EH (cell line): Measurements from ENCODE around the gene CDC16.
"Not testable (repeated sequence)": the region's sequence is repeated elsewhere in the genome, so short reads cannot be mapped to it uniquely, and the experiment has no call there.

Experiments used
- DNase-seq: peaks from one replicate; pipeline ENCODE4 v3.0.0-alpha.2; 2015; ENCODE audit warnings: low read depth

The CDC16 gene, protein sequence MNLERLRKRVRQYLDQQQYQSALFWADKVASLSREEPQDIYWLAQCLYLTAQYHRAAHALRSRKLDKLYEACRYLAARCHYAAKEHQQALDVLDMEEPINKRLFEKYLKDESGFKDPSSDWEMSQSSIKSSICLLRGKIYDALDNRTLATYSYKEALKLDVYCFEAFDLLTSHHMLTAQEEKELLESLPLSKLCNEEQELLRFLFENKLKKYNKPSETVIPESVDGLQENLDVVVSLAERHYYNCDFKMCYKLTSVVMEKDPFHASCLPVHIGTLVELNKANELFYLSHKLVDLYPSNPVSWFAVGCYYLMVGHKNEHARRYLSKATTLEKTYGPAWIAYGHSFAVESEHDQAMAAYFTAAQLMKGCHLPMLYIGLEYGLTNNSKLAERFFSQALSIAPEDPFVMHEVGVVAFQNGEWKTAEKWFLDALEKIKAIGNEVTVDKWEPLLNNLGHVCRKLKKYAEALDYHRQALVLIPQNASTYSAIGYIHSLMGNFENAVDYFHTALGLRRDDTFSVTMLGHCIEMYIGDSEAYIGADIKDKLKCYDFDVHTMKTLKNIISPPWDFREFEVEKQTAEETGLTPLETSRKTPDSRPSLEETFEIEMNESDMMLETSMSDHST

DNA sequence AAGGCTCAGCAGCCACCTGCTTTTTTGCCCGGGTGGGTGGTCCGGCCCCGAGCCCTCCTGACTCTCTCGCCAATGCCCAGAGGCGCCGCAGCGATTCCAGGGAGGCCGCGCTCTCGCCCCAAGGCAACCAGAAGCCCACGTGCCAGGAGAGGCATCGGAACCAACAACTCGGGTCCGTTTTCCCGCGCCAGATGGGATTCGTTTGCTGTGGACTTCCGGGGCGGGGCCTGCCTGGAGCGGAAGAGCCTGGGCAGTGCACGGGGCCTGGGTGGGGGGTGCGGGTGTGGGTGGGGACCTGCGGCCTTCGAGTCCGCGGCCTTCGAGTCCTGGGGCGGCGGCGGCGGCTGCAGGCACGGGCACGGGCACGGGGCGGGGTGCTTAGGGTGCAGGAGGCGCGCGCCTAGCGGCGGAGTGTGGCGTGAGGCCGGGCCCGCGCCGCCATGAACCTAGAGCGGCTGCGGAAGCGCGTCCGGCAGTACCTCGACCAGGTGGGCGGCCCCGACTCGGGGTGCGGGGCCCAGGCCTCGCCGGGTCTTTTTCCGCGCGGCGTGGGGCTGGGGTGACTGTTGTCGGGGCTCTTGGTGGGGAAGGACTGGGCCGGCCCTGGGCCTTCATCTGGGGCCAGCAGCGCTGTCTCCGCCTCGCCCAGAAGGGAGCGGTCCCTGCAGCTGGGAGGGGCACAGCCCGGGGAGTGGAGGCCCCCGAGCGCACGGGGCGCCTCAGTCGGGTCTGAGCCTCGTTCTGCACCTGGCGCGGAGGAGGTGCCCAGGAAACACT, at the start of gene CDC16:
Gene CDC16 (plus strand): TSS at position 253 of the 777 bp plus-strand sequence. CDS start 188 bp downstream, at position 441.
- DNase-seq = peak; percentile 92

GRCh38 chr13:114185182-114185971, 49.3 kb upstream of the CDC16 start:
- DNase-seq = no peak

- DNase-seq = no peak
Observed at GRCh38 chr13:114194853-114195252, 39.8 kb upstream of the CDC16 start.

DNA sequence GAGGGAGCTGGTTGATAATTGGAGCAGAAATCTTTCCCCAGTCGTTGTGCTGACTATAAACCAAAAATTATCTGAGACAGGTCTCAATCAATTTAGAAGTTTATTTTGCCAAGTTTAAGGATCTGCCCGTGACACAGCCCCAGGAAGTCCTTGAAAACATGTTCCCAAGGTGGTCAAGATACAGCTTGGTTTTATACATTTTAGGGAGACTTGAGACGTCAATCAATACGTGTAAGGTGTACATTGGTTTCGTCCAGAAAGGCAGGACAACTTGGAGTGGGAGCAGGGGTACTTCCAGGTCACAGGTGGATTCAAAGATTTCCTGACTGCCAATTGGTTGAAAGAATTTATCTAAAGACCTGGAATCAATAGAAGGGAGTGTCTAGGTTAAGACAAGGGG, 38.1 kb upstream of the CDC16 start:
- no peak for DNase-seq

DNA sequence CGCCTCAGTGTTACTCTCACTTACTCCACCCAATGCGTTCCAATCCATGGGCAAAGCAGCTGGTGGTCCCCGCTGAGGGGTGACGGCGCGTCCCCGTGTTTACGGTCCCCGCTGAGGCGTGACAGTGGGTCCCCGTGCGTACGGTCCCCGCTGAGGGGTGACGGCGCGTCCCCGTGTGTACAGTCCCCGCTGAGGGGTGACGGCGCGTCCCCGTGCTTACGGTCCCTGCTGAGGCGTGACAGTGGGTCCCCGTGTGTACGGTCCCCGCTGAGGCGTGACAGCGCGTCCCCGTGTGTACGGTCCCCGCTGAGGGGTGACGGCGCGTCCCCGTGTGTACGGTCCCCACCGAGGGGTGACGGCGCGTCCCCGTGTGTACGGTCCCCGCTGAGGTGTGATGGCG, 36.1 kb upstream of the CDC16 start:
- DNase-seq = no peak

DNA sequence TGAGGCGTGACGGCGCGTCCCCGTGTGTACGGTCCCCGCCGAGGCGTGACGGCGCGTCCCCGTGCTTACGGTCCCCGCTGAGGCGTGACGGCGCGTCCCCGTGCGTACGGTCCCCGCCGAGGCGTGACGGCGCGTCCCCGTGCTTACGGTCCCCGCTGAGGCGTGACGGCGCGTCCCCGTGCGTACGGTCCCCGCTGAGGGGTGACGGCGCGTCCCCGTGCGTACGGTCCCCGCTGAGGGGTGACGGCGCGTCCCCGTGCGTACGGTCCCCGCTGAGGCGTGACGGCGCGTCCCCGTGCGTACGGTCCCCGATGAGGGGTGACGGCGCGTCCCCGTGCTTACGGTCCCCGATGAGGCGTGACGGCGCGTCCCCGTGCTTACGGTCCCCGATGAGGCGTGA, 35.2 kb upstream of the CDC16 start:
- not testable (repeated sequence) for DNase-seq

GRCh38 chr13:114199954-114200353, 34.7 kb upstream of the CDC16 start:
- DNase-seq = peak; percentile 9

DNA sequence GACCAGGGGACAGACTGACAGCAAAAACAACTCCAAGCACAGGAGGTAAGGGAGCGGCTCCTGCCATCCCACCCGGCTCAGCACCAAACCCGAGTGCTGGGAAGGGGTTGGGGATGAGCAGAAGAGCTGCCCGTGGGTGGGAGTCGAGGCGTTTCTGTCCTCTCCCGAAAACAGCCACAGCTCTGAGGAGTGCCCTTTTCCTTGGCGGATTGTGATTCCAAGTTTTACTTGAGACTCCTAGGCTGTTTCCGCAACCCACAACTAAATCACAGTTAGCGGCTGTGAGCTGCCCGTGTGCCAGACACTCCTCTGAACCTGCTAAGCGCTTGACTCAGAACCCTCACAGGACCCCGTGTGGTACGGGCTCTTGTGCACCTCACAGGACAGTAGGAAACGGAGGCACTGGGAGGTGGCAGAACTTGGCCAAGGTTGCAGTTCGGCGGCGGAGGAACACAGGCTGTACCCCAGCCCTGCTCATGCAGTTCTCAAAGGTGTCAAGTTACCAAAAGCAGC, 34.2 kb upstream of the CDC16 start:
- peak; percentile 35 for DNase-seq

GRCh38 chr13:114202581-114202980, 32.1 kb upstream of the CDC16 start:
- no peak for DNase-seq

DNA sequence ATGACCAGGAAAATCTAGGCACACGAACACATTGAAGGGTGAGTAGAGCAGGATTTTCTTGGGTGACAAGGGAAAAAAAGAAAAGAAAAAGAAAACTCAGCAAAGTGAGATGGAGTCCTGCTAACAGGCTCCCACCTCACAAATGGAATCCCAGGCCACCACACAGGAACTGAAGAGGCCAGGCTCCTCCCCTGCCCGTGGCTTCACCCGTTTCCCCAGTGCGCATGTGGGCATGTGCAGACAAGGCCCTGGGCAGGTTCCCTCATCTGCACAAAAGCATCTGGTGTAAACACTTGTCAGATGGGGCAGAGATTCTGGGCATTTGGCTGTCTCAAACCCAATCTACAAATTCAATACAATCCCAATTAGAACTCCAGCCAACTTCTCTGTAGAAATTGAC, 31.2 kb upstream of the CDC16 start:
- no peak for DNase-seq

- no peak for DNase-seq
Observed at GRCh38 chr13:114204894-114205293, 29.8 kb upstream of the CDC16 start.

DNA sequence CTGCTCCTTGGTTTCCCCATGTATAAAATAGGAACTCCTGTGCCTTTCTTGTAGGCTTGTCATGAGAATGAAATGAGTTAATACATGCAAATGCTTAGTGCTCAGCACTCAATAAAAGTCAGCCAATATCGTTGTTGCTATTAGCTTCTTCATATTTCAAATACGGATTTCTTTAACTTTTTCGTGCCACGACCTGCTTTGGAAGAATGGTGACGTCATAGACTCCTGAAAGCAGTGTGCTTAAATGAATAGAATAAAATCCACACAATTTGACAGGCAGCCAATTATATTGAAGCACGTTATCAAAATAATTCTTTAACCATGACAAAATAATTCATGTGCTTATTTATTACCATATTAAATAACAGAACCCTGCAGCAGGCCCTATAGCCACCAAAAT, 26.6 kb upstream of the CDC16 start:
- DNase-seq = no peak

GRCh38 chr13:114211446-114212157, 23.1 kb upstream of the CDC16 start:
- no peak for DNase-seq

DNA sequence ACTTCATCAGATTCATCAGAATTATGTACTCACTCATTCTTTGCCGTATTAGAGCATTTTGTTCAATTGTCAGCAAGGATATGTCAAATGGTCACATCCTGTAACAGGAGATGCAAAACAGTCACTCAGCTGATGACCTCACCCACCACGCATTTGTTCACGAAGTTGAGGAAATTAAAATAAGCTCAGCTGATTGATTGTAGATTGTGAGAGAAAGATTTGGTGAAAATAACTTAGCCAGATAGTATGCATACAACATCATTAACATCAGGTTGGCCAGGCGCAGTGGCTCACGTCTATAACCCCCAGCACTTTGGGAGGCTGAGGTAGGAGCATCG, 22.6 kb upstream of the CDC16 start:
- peak; percentile 66 for DNase-seq

- no peak for DNase-seq
Observed at GRCh38 chr13:114213980-114214379, 20.7 kb upstream of the CDC16 start.

GRCh38 chr13:114219392-114219791, 15.3 kb upstream of the CDC16 start:
- DNase-seq = no peak

- no peak for DNase-seq
Observed at GRCh38 chr13:114222461-114222968, 12.2 kb upstream of the CDC16 start.

- no peak for DNase-seq
Observed at GRCh38 chr13:114224201-114224600, 10.5 kb upstream of the CDC16 start.

GRCh38 chr13:114225610-114226009, 9.1 kb upstream of the CDC16 start:
- DNase-seq = no peak

- no peak for DNase-seq
Observed at GRCh38 chr13:114226088-114226487, 8.6 kb upstream of the CDC16 start.

GRCh38 chr13:114226699-114227323, 7.9 kb upstream of the CDC16 start:
- DNase-seq = peak; percentile 84
